Gastroesophageal sphincter (tissue), 4 donors: ENCODE data around the gene RNF8. TPM values are rescaled to one million over a fixed set of nuclear protein-coding genes. Genes with fewer than 3 reads are reported as not detected.

ENCODE experiments used
- ATAC-seq: fragments of 150-250 bp; one replicate; pipeline ENCODE4 v1.9.1; 2016; ENCODE audit warnings: mild to moderate bottlenecking, moderate library complexity
- H3K27ac ChIP-seq, 4 donors: fragments of 200-600 bp; sonication (generic) in 3 of 4; 1 replicate in 3 of 4; 2 replicates in 1 of 4; pipeline ENCODE4 v1.5.1; 2016 to 2019
- H3K27me3 ChIP-seq: fragments of 200-600 bp; sonication (generic); one replicate; pipeline ENCODE4 v1.5.1; 2019
- H3K36me3 ChIP-seq, 2 donors: fragments of 200-600 bp; sonication (generic); one replicate each; pipeline ENCODE4 v1.5.1; 2019; ENCODE audit warnings: control low read depth in 1 of 2
- H3K4me1 ChIP-seq, 3 donors: fragments of 200-600 bp; sonication (generic); 1 replicate in 2 of 3; 2 replicates in 1 of 3; pipeline ENCODE4 v1.5.1; 2016 to 2019; ENCODE audit warnings: control low read depth in 2 of 3
- H3K4me3 ChIP-seq, 2 donors: fragments of 200-600 bp; sonication (generic); one replicate each; pipeline ENCODE4 v1.5.1; 2019; ENCODE audit warnings: mild to moderate bottlenecking in 1 of 2, moderate library complexity in 1 of 2
- H3K9me3 ChIP-seq, 3 donors: fragments of 200-600 bp; sonication (generic); one replicate each; pipeline ENCODE4 v1.5.1; 2017 to 2019; ENCODE audit warnings: control low read depth in 2 of 3
- EP300 ChIP-seq: sonication (generic); formaldehyde crosslinking; IDR thresholded peaks from one replicate; pipeline ENCODE4 v1.6.1; 2017; ENCODE audit warnings: antibody characterized with exemption, mild to moderate bottlenecking
- POLR2A ChIP-seq, 2 donors: fragments of 450-650 bp; IDR thresholded peaks; one replicate each; pipeline ENCODE4 v1.6.1; 2017; ENCODE audit warnings: antibody characterized with exemption in 2 of 2, mild to moderate bottlenecking in 2 of 2, moderate library complexity in 1 of 2
- POLR2AphosphoS5 ChIP-seq: sonication (generic); formaldehyde crosslinking; IDR thresholded peaks from one replicate; pipeline ENCODE4 v1.6.1; 2017; ENCODE audit warnings: antibody characterized with exemption
- WGBS, 2 donors: methylation state at CpG; one replicate each; pipeline ENCODE4 v1.1.5; 2018; ENCODE audit warnings: low coverage in 1 of 2; 5-methylcytosine and 5-hydroxymethylcytosine counted together
- total RNA-seq, 4 donors: library from RNA; depleted of rRNA; stranded (reverse); fragments of >200 nt; gene quantifications; one replicate each; pipeline ENCODE4 v1.1.0, GENCODE V29; 2016
- TF ChIP-seq, protein P1 (sequence below), 4 experiments: fragments of 200-600 bp in 2 of 4; fragments of 450-650 bp in 2 of 4; sonication (generic) in 1 of 4; IDR thresholded peaks; one replicate each; pipeline ENCODE4 v1.5.1; 2017 to 2019; ENCODE audit warnings: antibody characterized with exemption in 4 of 4, mild to moderate bottlenecking in 2 of 4, moderate library complexity in 2 of 4

The RNF8 gene
- total RNA-seq, 4 donors from 2014 or later, result 10.0 to 21.5 (median 16.0) TPM

DNA sequence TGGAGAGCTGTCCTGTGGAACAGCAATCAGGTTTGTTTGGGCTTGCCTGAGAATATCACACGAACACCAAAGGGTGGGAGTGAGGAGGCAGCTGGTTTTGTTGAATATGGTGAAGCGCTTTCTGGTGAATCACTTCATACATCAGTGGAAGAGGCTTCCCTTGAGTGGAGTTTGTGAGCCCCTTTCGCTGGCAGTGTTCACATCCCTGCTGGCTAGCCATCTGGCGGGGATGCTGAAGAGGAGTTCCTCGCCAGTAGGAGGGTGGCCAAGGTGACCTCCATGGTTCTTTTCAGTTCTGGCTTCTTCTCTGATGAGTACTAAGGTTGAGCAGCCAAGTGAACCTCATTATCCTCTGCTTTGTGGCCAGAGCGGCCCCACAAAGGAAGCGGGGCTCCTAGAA lies 37.7 kb upstream of the RNF8 start:
- no peaks in the 10 kb centered on the region for H3K4me1 ChIP-seq
- WGBS, 2 donors, result 91 to 94% methylated on average over 2 to 3 of the region's 7 CpGs
- H3K27me3 ChIP-seq, result no peaks in the 10 kb centered on the region
- H3K27ac ChIP-seq, result no peak overlapping the region
- ATAC-seq, result no peak
- no peak overlapping the region for H3K4me3 ChIP-seq
- H3K36me3 ChIP-seq, result peaks cover 0 to 92% of the 10 kb centered on the region in 2 donors
- TF ChIP-seq POLR2AphosphoS5, result no peak
- no peak for TF ChIP-seq EP300
- TF ChIP-seq, protein P1, sequence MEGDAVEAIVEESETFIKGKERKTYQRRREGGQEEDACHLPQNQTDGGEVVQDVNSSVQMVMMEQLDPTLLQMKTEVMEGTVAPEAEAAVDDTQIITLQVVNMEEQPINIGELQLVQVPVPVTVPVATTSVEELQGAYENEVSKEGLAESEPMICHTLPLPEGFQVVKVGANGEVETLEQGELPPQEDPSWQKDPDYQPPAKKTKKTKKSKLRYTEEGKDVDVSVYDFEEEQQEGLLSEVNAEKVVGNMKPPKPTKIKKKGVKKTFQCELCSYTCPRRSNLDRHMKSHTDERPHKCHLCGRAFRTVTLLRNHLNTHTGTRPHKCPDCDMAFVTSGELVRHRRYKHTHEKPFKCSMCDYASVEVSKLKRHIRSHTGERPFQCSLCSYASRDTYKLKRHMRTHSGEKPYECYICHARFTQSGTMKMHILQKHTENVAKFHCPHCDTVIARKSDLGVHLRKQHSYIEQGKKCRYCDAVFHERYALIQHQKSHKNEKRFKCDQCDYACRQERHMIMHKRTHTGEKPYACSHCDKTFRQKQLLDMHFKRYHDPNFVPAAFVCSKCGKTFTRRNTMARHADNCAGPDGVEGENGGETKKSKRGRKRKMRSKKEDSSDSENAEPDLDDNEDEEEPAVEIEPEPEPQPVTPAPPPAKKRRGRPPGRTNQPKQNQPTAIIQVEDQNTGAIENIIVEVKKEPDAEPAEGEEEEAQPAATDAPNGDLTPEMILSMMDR (IDR thresholded peaks at IDR 0.05), result no peak
- no peak for TF ChIP-seq POLR2A (IDR thresholded peaks at IDR 0.05)
- H3K9me3 ChIP-seq, result no peaks in the 10 kb centered on the region

DNA sequence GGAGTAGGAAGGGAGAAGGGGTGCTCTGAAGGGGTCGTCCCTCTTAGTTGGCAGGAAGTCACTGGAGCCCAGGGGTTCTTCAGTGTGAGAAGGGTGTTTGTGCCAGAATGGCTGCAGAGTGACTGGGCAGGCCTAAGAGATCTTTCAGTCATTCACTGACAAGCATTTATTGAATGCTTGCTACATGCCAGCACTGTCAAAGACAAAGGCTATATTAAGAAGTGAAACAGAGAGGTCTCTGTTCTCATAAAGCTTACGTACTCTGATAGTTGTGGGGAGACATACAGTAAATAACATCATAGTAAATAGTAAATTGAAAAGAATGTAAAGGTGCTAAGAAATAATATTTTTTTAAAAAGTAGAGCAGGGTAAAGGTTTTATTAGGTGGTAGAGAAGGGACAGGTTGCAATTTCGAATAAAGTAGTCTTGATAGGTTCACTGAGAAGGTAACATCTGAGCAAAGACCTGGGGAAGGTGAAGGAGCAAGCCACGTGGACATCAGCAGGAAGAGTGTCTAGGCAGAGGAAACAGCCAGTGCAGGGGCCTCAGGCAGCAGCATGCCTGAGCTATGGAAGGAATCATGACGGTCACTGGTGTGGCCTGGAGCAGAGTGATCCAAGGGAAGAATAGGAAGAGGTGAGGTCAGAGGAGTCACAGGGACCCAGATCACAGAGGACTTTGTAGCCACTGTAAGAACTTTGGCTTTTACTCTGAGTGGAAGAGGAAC lies 36.3 kb upstream of the RNF8 start:
- no peaks in the 10 kb centered on the region for H3K4me1 ChIP-seq
- WGBS, 2 donors, result 87% methylated on average over 3 to 5 of the region's 5 CpGs
- H3K9me3 ChIP-seq, result no peaks in the 10 kb centered on the region
- no peak overlapping the region for H3K4me3 ChIP-seq
- H3K36me3 ChIP-seq, result peaks cover 0 to 100% of the 10 kb centered on the region in 2 donors
- no peak overlapping the region for H3K27ac ChIP-seq
- ATAC-seq, result no peak
- TF ChIP-seq POLR2AphosphoS5, result no peak
- no peak for TF ChIP-seq EP300
- no peak for TF ChIP-seq POLR2A (IDR thresholded peaks at IDR 0.05)
- TF ChIP-seq, protein P1 (IDR thresholded peaks at IDR 0.05), result no peak
- H3K27me3 ChIP-seq, result no peaks in the 10 kb centered on the region

DNA sequence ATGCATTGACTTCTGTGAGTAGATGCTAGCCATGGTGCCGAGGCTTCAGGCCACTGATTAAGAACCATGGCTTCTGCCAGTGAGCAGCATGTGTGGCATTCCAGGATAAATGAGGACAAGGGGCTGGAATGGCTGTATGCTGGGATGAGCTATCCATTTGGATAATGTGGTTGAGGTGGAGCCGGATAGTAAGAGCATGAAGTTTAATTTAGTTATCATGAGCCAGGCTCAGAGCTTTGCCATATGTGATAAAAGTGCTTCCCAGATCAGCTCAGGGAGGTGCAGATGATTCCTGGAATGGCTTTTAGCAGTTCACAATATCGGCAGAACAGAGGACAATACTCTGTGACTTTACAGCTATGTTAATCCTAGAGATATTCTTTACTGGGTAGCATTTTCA lies 34.6 kb upstream of the RNF8 start:
- ATAC-seq, result no peak
- H3K36me3 ChIP-seq, result peaks cover 0 to 90% of the 10 kb centered on the region in 2 donors
- TF ChIP-seq, protein P1 (IDR thresholded peaks at IDR 0.05), result no peak
- no peak for TF ChIP-seq EP300

DNA sequence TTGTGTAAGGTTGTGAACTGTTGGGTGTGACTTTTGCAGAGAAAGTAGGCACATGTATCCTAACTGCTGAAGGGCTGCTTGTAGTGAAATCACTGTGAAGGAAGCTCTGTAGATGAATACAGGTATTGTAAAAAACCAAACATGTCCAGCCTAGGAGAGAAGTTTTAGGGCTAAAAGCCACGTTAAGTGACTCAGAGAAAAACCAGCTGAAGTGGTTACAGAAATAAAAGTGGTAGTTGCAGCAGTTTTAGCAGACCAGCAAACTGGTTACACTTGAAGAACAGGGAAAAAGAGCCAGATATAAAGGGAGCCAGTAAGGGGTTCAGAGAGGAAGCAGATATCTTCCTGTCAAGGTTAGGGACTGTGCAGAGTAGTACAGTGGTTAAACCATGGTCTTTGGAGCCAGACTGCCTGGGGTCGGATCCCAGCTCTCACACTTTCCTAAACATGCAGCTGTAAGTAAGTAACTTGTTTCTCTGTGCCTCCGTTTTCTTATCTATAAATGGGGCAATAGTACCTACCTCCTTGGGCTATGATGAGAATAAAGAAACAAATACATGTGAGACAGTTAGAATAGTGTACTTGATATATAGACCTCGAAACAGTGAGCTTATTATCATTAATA lies 33.8 kb upstream of the RNF8 start:
- Histone ChIP-seq H3K4me1 (peaks cover 0 to 20% (median 2%) of the 10 kb centered on the region in 3 donors), H3K27ac (no peak overlapping the region), H3K9me3 (no peaks in the 10 kb centered on the region), H3K4me3 (no peak overlapping the region), H3K36me3 (peaks cover 0 to 82% of the 10 kb centered on the region in 2 donors), H3K27me3 (no peaks in the 10 kb centered on the region)
- TF ChIP-seq, protein P1 (IDR thresholded peaks at IDR 0.05), result no peak
- TF ChIP-seq POLR2AphosphoS5, result no peak
- TF ChIP-seq POLR2A (IDR thresholded peaks at IDR 0.05), result no peak
- TF ChIP-seq EP300, result no peak
- WGBS, 2 donors, result 80% methylated on average over 4 of the region's 4 CpGs
- ATAC-seq, result no peak

More for the DNA sequence above, 34.6 kb upstream of the RNF8 start:
- no peak overlapping the region for H3K4me3 ChIP-seq
- no peaks in the 10 kb centered on the region for H3K27me3 ChIP-seq
- WGBS, 2 donors, result 67 to 84% methylated on average over 3 of the region's 3 CpGs
- peaks cover 0 to 12% (median 2%) of the 10 kb centered on the region in 3 donors for H3K4me1 ChIP-seq
- no peaks in the 10 kb centered on the region for H3K9me3 ChIP-seq
- no peak overlapping the region for H3K27ac ChIP-seq

DNA sequence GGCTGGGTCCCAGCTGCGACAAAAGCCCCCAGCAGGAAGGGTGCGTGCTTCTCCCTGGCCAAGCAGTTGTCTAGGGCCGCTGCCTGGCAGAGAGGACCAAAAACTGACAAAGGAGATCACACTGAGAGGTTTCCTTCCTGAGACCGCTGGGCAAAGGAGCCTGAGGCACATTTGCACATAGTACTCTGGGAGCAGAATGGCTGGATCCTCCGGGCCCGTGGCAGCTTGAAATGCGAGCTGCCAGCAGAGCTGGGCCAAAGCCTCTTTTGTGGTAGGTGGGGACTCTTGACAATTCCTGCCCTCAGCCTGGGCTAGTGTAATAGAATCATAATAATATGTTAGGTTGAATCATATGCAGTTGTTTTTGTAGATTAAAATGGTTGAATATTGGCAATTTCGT lies 33.1 kb upstream of the RNF8 start:
- peaks cover 0 to 23% (median 2%) of the 10 kb centered on the region in 3 donors for H3K4me1 ChIP-seq
- no peaks in the 10 kb centered on the region for H3K9me3 ChIP-seq
- TF ChIP-seq, protein P1 (IDR thresholded peaks at IDR 0.05), result no peak
- no peak for TF ChIP-seq POLR2AphosphoS5
- no peak for TF ChIP-seq EP300
- 87 to 88% methylated on average over 1 to 5 of the region's 8 CpGs for WGBS, 2 donors
- H3K4me3 ChIP-seq, result no peak overlapping the region
- H3K36me3 ChIP-seq, result peaks cover 0 to 75% of the 10 kb centered on the region in 2 donors
- H3K27me3 ChIP-seq, result no peaks in the 10 kb centered on the region
- no peak for ATAC-seq
- no peak overlapping the region for H3K27ac ChIP-seq
